C4-2B (cell line): ENCODE results near the gene NBEAL2.
"Not testable (repeated sequence)": the region's sequence is repeated elsewhere in the genome, so short reads cannot be mapped to it uniquely, and the experiment has no call there.

Source experiments
- H3K27ac ChIP-seq: fragments of 450-650 bp; 2 replicates; pipeline ENCODE4 v1.5.1; 2017
- CTCF ChIP-seq: fragments of 450-650 bp; conservative IDR thresholded peaks from 2 replicates; pipeline ENCODE4 v1.5.1; 2017; ENCODE audit warnings: mild to moderate bottlenecking
- ZFX ChIP-seq: fragments of 450-650 bp; IDR thresholded peaks from 2 replicates; pipeline ENCODE4 v1.6.1; 2017

Gene NBEAL2

GRCh38 chr3:47017504-47018268 is 38.2 kb downstream of the NBEAL2 start:
- TF ChIP-seq ZFX = no peak
- TF ChIP-seq CTCF = no peak
- H3K27ac ChIP-seq = no peak overlapping the region

- no peak overlapping the region for H3K27ac ChIP-seq
- TF ChIP-seq CTCF = no peak
- TF ChIP-seq ZFX = no peak
Observed at GRCh38 chr3:47018269-47018611, 38.8 kb downstream of the NBEAL2 start.

- TF ChIP-seq ZFX = no peak
- no peak for TF ChIP-seq CTCF
- H3K27ac ChIP-seq = no peak overlapping the region
Observed at GRCh38 chr3:47019201-47019600, 39.7 kb downstream of the NBEAL2 start.

- H3K27ac ChIP-seq = no peak overlapping the region
- TF ChIP-seq CTCF = no peak
- no peak for TF ChIP-seq ZFX
Observed at GRCh38 chr3:47020311-47020710, 40.8 kb downstream of the NBEAL2 start.

- TF ChIP-seq CTCF (no peak), ZFX (no peak)
- no peak overlapping the region for H3K27ac ChIP-seq
Observed at GRCh38 chr3:47022641-47023071, 43.2 kb downstream of the NBEAL2 start.

GRCh38 chr3:47024932-47025331 is 45.5 kb downstream of the NBEAL2 start:
- TF ChIP-seq ZFX (no peak), CTCF (no peak)
- H3K27ac ChIP-seq = no peak overlapping the region

GRCh38 chr3:47026432-47026831 is 47.0 kb downstream of the NBEAL2 start:
- H3K27ac ChIP-seq = not testable (repeated sequence)

GRCh38 chr3:47028146-47028545 is 48.7 kb downstream of the NBEAL2 start:
- no peak overlapping the region for H3K27ac ChIP-seq
- TF ChIP-seq ZFX (no peak), CTCF (no peak)
